Osteoblast (primary cell): ENCODE data around the gene C2CD3. TPM values are rescaled to one million over a fixed set of nuclear protein-coding genes. Genes with fewer than 3 reads are reported as not detected.

ENCODE experiments used
- DNase-seq: peaks from one replicate; pipeline ENCODE4 v3.0.0; 2011; ENCODE audit warnings: low spot score, mixed read lengths; ENCODE audit not compliant: insufficient read length; ENCODE audit errors: missing footprints
- H2AFZ ChIP-seq: 2 replicates; pipeline ENCODE4 v1.6.0; 2011; ENCODE audit warnings: mild to moderate bottlenecking, low read length
- H3K27ac ChIP-seq: 2 replicates; pipeline ENCODE4 v1.5.1; 2011; ENCODE audit warnings: mild to moderate bottlenecking, low read depth, low read length, moderate library complexity
- H3K27me3 ChIP-seq: 2 replicates; pipeline ENCODE4 v1.6.0; 2012; ENCODE audit warnings: mild to moderate bottlenecking, control low read depth, inconsistent platforms, low read length, moderate library complexity; ENCODE audit not compliant: insufficient read depth
- H3K36me3 ChIP-seq: 2 replicates; pipeline ENCODE4 v1.5.1; 2011; ENCODE audit warnings: mild to moderate bottlenecking, low read length, control low read depth, moderate library complexity; ENCODE audit not compliant: insufficient read depth
- H3K4me1 ChIP-seq: 2 replicates; pipeline ENCODE4 v1.5.1; 2011; ENCODE audit warnings: mild to moderate bottlenecking, low read length, control low read depth, moderate library complexity; ENCODE audit not compliant: insufficient read depth
- H3K4me2 ChIP-seq: 2 replicates; pipeline ENCODE4 v1.6.0; 2011; ENCODE audit warnings: mild to moderate bottlenecking, low read length; ENCODE audit not compliant: insufficient read depth
- H3K4me3 ChIP-seq: fragments of 200-600 bp; sonication (generic); 3 replicates; pipeline ENCODE4 v1.5.1; 2012; ENCODE audit warnings: mild to moderate bottlenecking, low read length, inconsistent platforms; ENCODE audit not compliant: insufficient read depth
- H3K79me2 ChIP-seq: 2 replicates; pipeline ENCODE4 v1.6.0; 2012; ENCODE audit warnings: mild to moderate bottlenecking, low read length, control low read depth, inconsistent platforms; ENCODE audit not compliant: insufficient read depth
- H3K9me3 ChIP-seq: 2 replicates; pipeline ENCODE4 v1.5.1; 2011; ENCODE audit warnings: low read depth, low read length, control low read depth
- H4K20me1 ChIP-seq: 2 replicates; pipeline ENCODE4 v1.6.0; 2012; ENCODE audit warnings: mild to moderate bottlenecking, low read length, control low read depth; ENCODE audit not compliant: insufficient read depth
- total RNA-seq: library from RNA; depleted of rRNA; stranded (reverse); fragments of >200 nt; gene quantifications from 2 replicates; pipeline ENCODE4 v1.2.3, GENCODE V29; 2012
- TF ChIP-seq, protein P1 (sequence below): IDR thresholded peaks from 2 replicates; pipeline ENCODE4 v1.5.1; 2011; ENCODE audit warnings: mild to moderate bottlenecking, low read depth, low read length, moderate library complexity; ENCODE audit errors: extremely low read depth

The C2CD3 gene
- total RNA-seq, 1 donor, result 14.1 TPM

DNA sequence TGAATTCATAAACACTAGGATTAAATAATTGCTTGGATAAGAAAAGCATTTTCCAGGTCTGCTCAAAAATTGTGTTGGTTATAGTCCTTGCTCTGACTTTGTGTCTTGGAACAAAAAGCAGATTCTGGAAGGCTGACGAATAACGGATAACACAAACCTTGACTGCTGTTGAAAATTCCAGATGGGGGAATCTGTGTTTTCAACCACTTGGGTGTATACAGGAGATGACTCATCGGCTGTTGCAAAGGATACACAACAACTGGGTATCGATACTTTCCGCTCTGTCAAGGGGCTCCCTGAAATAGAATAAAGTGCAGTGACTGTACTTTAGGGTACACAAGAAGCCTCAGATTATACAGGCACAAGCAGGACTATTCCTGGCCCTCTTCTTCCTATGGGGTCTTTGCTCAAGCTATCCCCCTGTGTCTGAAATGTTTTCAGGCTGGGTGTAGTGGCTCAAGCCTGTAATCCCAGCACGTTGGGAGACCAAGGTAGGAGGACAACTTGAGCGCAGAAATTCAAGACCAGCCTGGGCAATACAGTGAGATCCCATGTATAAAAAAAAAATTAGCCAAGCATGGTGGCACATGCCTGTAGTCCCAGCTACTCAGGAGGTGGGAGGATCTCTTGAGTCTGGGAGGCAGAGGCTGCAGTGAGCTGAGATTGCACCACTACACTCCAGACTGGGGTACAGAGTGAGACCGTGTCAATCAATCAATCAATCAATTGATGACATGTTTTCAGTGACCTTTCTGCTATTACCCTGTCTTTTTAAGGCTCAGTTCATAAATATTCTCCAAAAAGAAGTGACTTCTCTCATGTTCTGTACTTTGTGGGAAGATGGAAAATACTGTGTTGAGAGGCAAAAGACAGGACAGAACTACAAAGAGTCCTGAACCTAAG is 113.3 kb downstream of the C2CD3 start:
- H3K27me3 ChIP-seq, result no peaks in the 10 kb centered on the region
- no peak overlapping the region for H3K27ac ChIP-seq
- no peaks in the 10 kb centered on the region for H4K20me1 ChIP-seq
- H3K4me3 ChIP-seq, result no peak overlapping the region
- TF ChIP-seq, protein P1, sequence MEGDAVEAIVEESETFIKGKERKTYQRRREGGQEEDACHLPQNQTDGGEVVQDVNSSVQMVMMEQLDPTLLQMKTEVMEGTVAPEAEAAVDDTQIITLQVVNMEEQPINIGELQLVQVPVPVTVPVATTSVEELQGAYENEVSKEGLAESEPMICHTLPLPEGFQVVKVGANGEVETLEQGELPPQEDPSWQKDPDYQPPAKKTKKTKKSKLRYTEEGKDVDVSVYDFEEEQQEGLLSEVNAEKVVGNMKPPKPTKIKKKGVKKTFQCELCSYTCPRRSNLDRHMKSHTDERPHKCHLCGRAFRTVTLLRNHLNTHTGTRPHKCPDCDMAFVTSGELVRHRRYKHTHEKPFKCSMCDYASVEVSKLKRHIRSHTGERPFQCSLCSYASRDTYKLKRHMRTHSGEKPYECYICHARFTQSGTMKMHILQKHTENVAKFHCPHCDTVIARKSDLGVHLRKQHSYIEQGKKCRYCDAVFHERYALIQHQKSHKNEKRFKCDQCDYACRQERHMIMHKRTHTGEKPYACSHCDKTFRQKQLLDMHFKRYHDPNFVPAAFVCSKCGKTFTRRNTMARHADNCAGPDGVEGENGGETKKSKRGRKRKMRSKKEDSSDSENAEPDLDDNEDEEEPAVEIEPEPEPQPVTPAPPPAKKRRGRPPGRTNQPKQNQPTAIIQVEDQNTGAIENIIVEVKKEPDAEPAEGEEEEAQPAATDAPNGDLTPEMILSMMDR, result no peak
- peaks cover 10% of the 10 kb centered on the region for H3K4me1 ChIP-seq
- peak; percentile 85 for DNase-seq
- no peaks in the 10 kb centered on the region for H3K79me2 ChIP-seq
- no peaks in the 10 kb centered on the region for H3K9me3 ChIP-seq
- H3K36me3 ChIP-seq, result peaks cover 3% of the 10 kb centered on the region
- H3K4me2 ChIP-seq, result no peak overlapping the region
- H2AFZ ChIP-seq, result no peak overlapping the region

DNA sequence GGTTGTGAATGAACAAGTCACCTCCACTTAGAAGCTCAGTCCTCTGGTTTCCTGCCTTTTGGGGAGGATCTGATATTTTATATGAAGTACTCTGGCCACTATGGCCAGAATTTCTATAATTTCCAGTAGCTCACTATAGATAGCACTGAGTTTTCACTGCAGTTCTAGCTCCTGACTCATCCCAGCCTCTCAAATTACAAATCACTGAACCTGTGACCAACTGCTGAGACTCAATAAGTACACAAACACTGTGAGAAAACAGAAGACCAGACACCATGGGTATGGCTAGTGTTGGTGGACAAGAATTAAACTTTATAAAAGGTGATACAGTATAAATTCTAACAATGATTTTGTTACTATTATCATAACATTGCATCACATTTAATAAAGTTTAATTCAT is 114.9 kb downstream of the C2CD3 start:
- Histone ChIP-seq H2AFZ (no peak overlapping the region), H3K4me1 (peaks cover 10% of the 10 kb centered on the region), H3K36me3 (peaks cover 3% of the 10 kb centered on the region), H3K27me3 (no peaks in the 10 kb centered on the region), H4K20me1 (no peaks in the 10 kb centered on the region), H3K27ac (peak overlapping the region; percentile 27), H3K4me2 (no peak overlapping the region), H3K4me3 (no peak overlapping the region), H3K79me2 (no peaks in the 10 kb centered on the region), H3K9me3 (no peaks in the 10 kb centered on the region)
- DNase-seq, result peak; percentile 65
- TF ChIP-seq, protein P1, result no peak

DNA sequence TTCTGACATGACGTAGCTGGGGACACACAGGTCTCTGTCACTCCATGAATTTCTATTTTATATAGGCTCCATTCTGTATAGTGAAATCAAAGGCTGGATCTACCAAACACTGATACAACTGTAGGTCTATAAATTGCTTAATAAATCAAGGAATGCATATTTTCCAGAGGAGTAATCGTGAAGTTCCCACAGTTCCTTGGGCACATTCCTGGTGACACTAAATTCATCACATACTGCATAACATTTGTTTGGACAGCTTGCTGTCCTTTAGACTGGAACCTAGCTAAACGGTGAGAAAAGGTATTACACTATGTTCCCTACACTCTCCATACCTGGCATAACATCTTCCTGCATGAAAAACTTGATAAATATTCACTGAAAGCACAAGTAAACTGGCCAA is 120.3 kb downstream of the C2CD3 start:
- Histone ChIP-seq H3K9me3 (no peaks in the 10 kb centered on the region), H3K79me2 (no peaks in the 10 kb centered on the region), H3K27ac (no peak overlapping the region), H3K4me1 (peaks cover 3% of the 10 kb centered on the region), H3K4me3 (no peak overlapping the region), H3K36me3 (peaks cover 9% of the 10 kb centered on the region), H2AFZ (no peak overlapping the region), H3K4me2 (no peak overlapping the region), H3K27me3 (no peaks in the 10 kb centered on the region), H4K20me1 (no peaks in the 10 kb centered on the region)
- TF ChIP-seq, protein P1, result no peak
- no peak for DNase-seq

DNA sequence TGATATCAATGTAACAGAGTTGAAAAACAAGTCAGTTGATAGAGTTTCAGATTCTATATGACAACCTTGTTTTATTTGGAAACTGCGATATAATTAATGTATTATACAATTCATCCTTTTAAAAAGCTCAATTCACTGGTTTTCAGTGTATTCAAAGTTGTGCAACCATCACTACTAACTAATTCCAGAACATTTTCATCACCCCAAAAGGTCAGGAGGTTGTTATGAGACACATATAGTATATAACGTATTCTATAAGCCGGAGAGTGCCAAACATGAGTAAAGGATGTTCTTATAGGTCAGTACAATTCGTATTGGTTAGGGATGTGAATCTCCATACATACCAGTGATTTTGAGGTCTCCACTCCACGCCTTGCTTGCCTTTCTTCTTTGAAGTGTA is 121.8 kb downstream of the C2CD3 start:
- Histone ChIP-seq H3K27me3 (no peaks in the 10 kb centered on the region), H3K9me3 (no peaks in the 10 kb centered on the region), H3K36me3 (peaks cover 6% of the 10 kb centered on the region), H3K4me1 (peaks cover 2% of the 10 kb centered on the region), H3K4me2 (no peak overlapping the region), H4K20me1 (no peaks in the 10 kb centered on the region), H3K27ac (no peak overlapping the region), H3K4me3 (no peak overlapping the region), H2AFZ (no peak overlapping the region), H3K79me2 (no peaks in the 10 kb centered on the region)
- no peak for DNase-seq
- TF ChIP-seq, protein P1, result no peak
